GM18520 (cell line): ENCODE data around the gene ERCC2.

Experiments
- ATAC-seq: cut with Tn5 transposase; IDR thresholded peaks from one replicate; pipeline ENCODE4 v1.9.1; 2021; ENCODE audit not compliant: unreplicated experiment

Gene ERCC2

DNA sequence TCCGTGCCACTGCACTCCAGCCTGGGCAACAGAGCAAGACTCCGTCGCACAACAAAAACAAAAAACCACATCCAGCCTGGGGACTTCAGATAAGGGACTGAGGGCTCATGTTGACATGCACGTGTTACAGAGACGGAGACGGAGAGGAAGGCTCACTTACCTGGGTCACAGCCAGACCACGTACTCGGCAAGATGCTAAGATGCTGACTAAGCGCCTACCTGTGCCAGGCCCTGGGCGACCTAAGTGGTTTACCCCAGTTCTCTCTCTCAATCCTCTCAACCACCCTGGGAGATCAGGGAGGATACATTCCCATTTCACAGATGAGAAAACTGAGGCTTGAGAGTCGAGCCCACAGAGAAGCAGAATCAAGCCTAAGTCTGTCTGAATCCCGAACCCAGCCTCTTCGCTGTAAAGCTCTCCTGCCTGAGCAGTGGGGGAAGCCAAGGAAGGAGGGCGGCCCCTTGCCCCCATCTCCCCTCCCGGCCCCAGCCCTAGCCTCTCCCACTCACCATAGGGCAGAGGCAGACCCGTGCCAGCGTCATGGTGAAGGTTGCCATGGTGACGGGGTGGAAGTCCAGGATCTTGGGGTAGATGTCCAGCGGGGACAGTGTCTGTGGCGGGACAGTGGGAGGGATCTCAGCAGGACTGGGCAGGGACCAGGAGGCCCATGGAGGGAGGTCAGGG lies 13.5 kb downstream of the ERCC2 start:
- no peak for ATAC-seq

DNA sequence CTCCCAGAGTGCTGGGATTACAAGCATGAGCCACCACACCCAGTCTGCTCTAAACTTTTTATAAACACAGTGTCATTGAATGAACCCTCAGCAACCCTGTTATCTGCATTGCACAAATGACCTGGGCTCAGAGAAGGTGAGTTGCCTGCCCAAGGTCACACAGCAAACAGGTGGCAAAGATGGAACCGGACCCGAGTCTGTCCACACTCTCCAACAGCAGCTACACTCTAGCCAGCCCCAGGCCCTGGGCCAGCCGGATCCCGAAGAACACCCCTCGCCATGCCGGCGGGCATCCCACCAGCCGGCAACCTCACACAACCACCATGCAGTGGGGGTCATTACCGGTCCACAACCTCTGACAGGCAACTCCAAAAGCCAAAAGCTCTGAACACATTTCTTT lies 14.5 kb downstream of the ERCC2 start:
- ATAC-seq: no peak

GRCh38 chr19:45355402-45355801 lies 15.0 kb downstream of the ERCC2 start:
- no peak for ATAC-seq

GRCh38 chr19:45354241-45354842 lies 16.0 kb downstream of the ERCC2 start:
- ATAC-seq: no peak

GRCh38 chr19:45352914-45353796 lies 17.2 kb downstream of the ERCC2 start:
- no peak for ATAC-seq

- no peak for ATAC-seq
Observed at GRCh38 chr19:45352471-45352870, 17.9 kb downstream of the ERCC2 start.

DNA sequence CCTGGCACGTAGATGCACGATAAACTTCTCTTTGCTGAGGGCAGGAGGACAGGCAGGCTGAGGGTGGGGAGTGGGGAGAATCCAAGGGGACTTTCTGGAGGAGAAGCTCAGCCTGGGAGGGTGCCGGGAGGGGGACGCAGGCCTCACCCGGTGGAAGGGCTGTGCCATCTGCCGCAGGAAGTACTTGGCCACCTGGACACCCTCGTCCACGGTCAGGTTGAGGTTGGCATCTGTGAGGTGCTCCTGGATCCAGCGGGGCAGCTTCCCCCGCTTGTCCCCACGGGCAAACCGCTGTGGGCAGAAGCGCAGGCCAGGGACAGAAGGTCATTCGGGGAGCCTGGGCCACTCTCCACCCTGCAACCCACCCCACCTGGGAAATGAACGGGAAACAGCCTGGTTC lies 18.3 kb downstream of the ERCC2 start:
- no peak for ATAC-seq

- ATAC-seq: no peak
Observed at GRCh38 chr19:45351401-45351952, 18.9 kb downstream of the ERCC2 start.

DNA sequence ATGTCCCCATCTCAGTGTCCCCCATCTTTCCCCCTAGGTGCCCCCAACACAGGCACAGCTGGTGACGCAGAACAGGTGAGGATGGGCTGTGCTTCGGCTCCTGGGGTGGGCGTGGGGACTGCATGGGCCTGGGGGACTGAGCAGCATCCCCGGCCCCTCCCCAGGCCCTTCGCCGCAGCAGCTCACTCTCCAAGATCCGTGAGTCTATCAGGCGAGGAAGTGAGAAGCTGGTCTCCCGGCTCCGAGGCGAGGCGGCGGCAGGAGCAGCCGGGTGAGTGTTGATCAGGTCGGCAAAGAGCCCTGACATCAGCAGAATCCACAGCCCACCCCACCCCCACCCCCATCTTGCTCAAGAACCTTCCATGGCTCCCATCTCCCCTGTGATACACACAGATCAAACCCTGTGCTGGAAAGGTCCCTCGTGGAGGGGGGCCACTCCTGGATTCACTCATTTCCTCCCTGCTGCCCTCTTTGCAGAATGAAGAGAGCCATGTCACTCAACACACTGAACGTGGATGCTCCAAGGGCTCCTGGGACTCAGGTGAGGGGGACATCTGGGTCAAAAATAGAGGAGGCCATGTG lies 19.8 kb downstream of the ERCC2 start:
- no peak for ATAC-seq

- ATAC-seq: no peak
Observed at GRCh38 chr19:45349430-45349941, 20.9 kb downstream of the ERCC2 start.

DNA sequence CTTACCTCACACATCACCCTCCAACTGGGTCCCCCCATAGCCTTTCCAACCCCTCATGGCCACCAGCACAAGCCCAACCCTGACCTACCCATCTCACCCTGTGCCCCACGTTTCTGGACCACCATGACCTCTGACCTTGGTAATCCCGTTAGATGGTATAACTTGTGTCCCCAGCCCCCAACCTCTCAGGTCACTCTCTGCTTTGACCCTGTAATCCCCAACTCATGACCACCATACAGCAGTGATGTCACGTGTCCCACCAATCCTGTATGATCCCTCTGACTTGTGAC lies 21.3 kb downstream of the ERCC2 start:
- no peak for ATAC-seq

GRCh38 chr19:45348367-45349125 lies 21.8 kb downstream of the ERCC2 start:
- ATAC-seq: no peak

DNA sequence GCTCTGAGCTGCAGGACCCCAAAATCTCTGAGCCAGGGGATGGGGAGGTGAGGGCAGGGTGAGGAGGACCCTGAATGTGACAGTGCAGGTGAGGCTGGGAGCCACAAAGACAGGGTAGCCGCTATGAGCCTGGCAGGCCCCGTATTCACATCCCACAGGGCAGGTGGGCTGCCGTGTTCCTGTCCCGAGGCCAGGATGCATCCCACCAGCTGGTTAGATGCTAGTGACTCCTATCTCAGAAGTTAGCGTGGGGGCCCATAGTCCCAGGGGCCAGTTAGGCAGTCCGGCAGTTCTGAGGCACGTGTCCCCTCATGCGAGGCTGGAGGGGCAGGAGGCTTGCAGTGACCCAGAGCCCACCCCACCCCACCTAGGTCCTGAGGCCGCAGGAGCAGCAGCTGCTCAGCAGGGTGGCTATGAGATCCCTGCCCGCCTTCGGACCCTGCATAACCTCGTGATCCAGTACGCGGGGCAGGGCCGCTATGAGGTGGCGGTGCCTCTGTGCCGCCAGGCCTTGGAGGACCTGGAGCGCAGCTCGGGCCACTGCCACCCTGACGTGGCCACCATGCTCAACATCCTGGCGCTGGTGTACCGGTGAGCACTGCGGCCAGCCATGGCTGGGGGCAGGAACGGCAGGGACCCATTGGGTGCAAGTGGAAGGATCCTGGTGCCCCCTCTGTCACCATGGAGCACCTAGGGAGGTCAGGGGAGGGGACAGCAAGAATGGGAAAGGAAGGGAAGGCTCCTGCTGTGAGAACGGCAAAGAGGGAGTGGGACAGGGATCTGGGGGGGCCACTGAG lies 22.6 kb downstream of the ERCC2 start:
- ATAC-seq: no peak

DNA sequence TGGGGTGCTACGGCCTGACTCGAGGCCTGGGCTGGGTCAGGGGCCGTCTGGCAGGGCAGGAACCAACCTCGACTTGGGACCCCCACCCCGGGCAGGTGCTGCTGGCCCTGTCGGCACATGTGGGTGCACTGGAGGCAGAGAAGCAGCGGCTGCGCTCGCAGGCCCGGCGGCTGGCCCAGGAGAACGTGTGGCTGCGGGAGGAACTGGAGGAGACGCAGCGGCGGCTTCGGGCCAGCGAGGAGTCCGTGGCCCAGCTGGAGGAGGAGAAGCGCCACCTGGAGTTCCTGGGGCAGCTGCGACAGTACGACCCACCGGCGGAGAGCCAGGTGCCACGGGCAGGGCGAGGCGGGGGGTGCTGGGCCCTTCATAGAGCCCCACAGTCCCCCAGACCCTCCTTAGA lies 23.9 kb downstream of the ERCC2 start:
- no peak for ATAC-seq

DNA sequence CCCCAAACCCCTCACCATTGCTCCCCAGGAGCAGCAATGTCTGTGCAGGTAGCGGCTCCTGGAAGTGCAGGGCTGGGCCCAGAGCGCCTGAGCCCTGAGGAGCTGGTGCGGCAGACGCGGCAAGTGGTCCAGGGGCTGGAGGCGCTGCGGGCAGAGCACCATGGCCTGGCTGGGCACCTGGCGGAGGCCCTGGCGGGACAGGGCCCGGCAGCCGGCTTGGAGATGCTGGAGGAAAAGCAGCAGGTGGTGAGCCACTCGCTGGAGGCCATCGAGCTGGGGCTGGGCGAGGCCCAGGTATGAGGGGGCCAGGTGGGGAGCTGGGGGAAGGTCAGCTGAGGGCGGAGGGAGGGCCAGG lies 24.9 kb downstream of the ERCC2 start:
- no peak for ATAC-seq

- no peak for ATAC-seq
Observed at GRCh38 chr19:45344621-45345505, 25.5 kb downstream of the ERCC2 start.

DNA sequence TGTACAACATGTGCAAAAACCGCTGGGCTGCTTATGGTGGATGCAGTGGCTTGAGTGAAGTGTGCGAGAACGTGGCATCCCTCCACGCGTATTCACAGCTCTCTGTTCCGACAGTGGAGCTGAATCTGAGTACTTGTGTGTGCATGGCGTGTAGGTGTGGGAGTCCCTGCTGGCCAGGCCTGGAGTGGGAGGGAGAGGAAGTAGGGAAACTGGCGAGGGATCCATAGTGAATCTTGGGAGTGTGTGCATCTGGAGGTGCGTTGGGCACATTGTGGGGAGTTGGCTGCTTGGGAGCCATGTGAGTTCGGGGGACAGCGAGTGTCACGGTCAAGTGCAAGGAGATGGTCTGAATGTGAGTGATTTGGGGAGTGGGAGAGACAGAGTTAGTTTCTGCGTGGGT lies 27.5 kb downstream of the ERCC2 start:
- ATAC-seq: no peak

- no peak for ATAC-seq
Observed at GRCh38 chr19:45340899-45341453, 29.4 kb downstream of the ERCC2 start.
